Activated CD4-positive, alpha-beta T cell treated with anti-CD3 and anti-CD28 coated beads, Interleukin-2, Interleukin-6, amounts not matched to agents 100 ng/mL and 50 ng/mL, durations not matched to agents 16 hours and 8 hours (primary cell): ENCODE measurements around the gene POLN.

Experiments used
- DNase-seq: peaks from one replicate; pipeline ENCODE4 v3.0.0-alpha.2; 2020

Gene POLN

GRCh38 chr4:2079006-2079405, 162.9 kb downstream of the POLN start:
- no peak for DNase-seq

GRCh38 chr4:2078584-2078983, 163.3 kb downstream of the POLN start:
- no peak for DNase-seq

GRCh38 chr4:2077537-2078460, 164.1 kb downstream of the POLN start:
- no peak for DNase-seq

- DNase-seq, result no peak
These were observed 164.9 kb downstream of the POLN start for GRCh38 chr4:2076908-2077536.

GRCh38 chr4:2075987-2076907, 165.7 kb downstream of the POLN start:
- DNase-seq, result no peak

GRCh38 chr4:2075171-2075986, 166.5 kb downstream of the POLN start:
- DNase-seq, result no peak

- no peak for DNase-seq
These were observed 167.3 kb downstream of the POLN start for GRCh38 chr4:2074588-2074987.

GRCh38 chr4:2073808-2074481, 168.0 kb downstream of the POLN start:
- no peak for DNase-seq

GRCh38 chr4:2072971-2073807, 168.7 kb downstream of the POLN start:
- no peak for DNase-seq

GRCh38 chr4:2071912-2072867, 169.7 kb downstream of the POLN start:
- DNase-seq, result no peak

- DNase-seq, result no peak
These were observed 170.5 kb downstream of the POLN start for GRCh38 chr4:2071252-2071911.

- DNase-seq, result no peak
These were observed 171.3 kb downstream of the POLN start for GRCh38 chr4:2070421-2071251.

GRCh38 chr4:2069986-2070385, 171.9 kb downstream of the POLN start:
- DNase-seq, result no peak

- no peak for DNase-seq
These were observed 172.6 kb downstream of the POLN start for GRCh38 chr4:2069161-2069971.

- DNase-seq, result no peak
These were observed 173.4 kb downstream of the POLN start for GRCh38 chr4:2068566-2068965.

- DNase-seq, result no peak
These were observed 173.8 kb downstream of the POLN start for GRCh38 chr4:2068198-2068470.

- no peak for DNase-seq
These were observed 174.3 kb downstream of the POLN start for GRCh38 chr4:2067446-2068197.
